HepG2 (cell line): Measurements from ENCODE around the gene TXNL4B. TPM values are rescaled to one million over a fixed set of nuclear protein-coding genes. Genes with fewer than 3 reads are reported as not detected.
A peak's percentile ranks its signal among the peaks of the same experiment; 100 is the strongest.

ENCODE experiments used
- CTCF ChIP-seq: sonication (generic); formaldehyde crosslinking; IDR thresholded peaks from 2 replicates; pipeline ENCODE4 v1.5.0; 2020; ENCODE audit warnings: mild to moderate bottlenecking, missing genetic modification reagents, moderate library complexity
- ERF ChIP-seq: IDR thresholded peaks from 2 replicates; pipeline ENCODE4 v1.6.1; 2018; ENCODE audit warnings: missing biosample characterization, missing genetic modification reagents
- GATAD2A ChIP-seq: IDR thresholded peaks from 2 replicates; pipeline ENCODE4 v1.6.1; 2016
- HMGXB3 ChIP-seq: sonication (generic); formaldehyde crosslinking; IDR thresholded peaks from 2 replicates; pipeline ENCODE4 v1.4.0; 2020; ENCODE audit warnings: missing genetic modification reagents, borderline replicate concordance
- IKZF5 ChIP-seq: IDR thresholded peaks from 2 replicates; pipeline ENCODE4 v1.6.1; 2018; ENCODE audit warnings: missing genetic modification reagents, mild to moderate bottlenecking, missing compliant biosample characterization
- KAT8 ChIP-seq: IDR thresholded peaks from 2 replicates; pipeline ENCODE4 v1.6.1; 2016; ENCODE audit warnings: missing genetic modification reagents, missing compliant biosample characterization
- KLF16 ChIP-seq, 2 experiments: sonication (generic) in 1 of 2; formaldehyde crosslinking in 1 of 2; IDR thresholded peaks; 2 replicates each; pipeline versions ENCODE4 v1.6.1 to v1.8.0; 2016 to 2023; ENCODE audit warnings: missing genetic modification reagents in 2 of 2, missing compliant biosample characterization in 1 of 2
- MAFF ChIP-seq: IDR thresholded peaks from 2 replicates; pipeline ENCODE4 v1.6.1; 2011; ENCODE audit warnings: low read depth, low read length, improper control_type of control experiment
- MIXL1 ChIP-seq: IDR thresholded peaks from 2 replicates; pipeline ENCODE4 v1.6.1; 2016
- POLR2G ChIP-seq: fragments of 200-400 bp; formaldehyde crosslinking; IDR thresholded peaks from 2 replicates; pipeline ENCODE4 v1.6.1; 2018; ENCODE audit warnings: mild to moderate bottlenecking, low read depth, low read length, moderate library complexity
- SAP130 ChIP-seq: IDR thresholded peaks from 2 replicates; pipeline ENCODE4 v1.6.1; 2016; ENCODE audit warnings: low read depth
- SMC3 ChIP-seq: IDR thresholded peaks from 2 replicates; pipeline ENCODE4 v1.6.1; 2011; ENCODE audit warnings: low read length, improper control_type of control experiment
- SOX6 ChIP-seq, 2 experiments: fragments of 450-650 bp in 1 of 2; sonication (generic) in 1 of 2; formaldehyde crosslinking in 1 of 2; IDR thresholded peaks; 2 replicates each; pipeline versions ENCODE4 v1.4.0 to v1.6.1; 2017 to 2020; ENCODE audit warnings: antibody characterized with exemption in 1 of 2, mild to moderate bottlenecking in 1 of 2, missing genetic modification reagents in 1 of 2
- THAP11 ChIP-seq: IDR thresholded peaks from 2 replicates; pipeline ENCODE4 v1.6.1; 2016; ENCODE audit warnings: missing biosample characterization, missing genetic modification reagents
- ZBED4 ChIP-seq: sonication (generic); formaldehyde crosslinking; IDR thresholded peaks from 2 replicates; pipeline ENCODE4 v1.4.0; 2020; ENCODE audit warnings: missing genetic modification reagents, borderline replicate concordance
- ZMYM2 ChIP-seq: sonication (generic); formaldehyde crosslinking; IDR thresholded peaks from 2 replicates; pipeline ENCODE4 v1.8.0; 2022; ENCODE audit warnings: mild to moderate bottlenecking, missing genetic modification reagents
- ZNF44 ChIP-seq: sonication (generic); formaldehyde crosslinking; IDR thresholded peaks from 2 replicates; pipeline ENCODE4 v1.5.1; 2020; ENCODE audit warnings: mild to moderate bottlenecking, missing genetic modification reagents
- ZNF7 ChIP-seq: IDR thresholded peaks from 2 replicates; pipeline ENCODE4 v1.6.1; 2016; ENCODE audit warnings: missing biosample characterization, missing genetic modification reagents
- ZNF709 ChIP-seq: sonication (generic); formaldehyde crosslinking; IDR thresholded peaks from 2 replicates; pipeline ENCODE4 v1.5.0; 2020; ENCODE audit warnings: mild to moderate bottlenecking, missing genetic modification reagents
- ZSCAN21 ChIP-seq: sonication (generic); formaldehyde crosslinking; IDR thresholded peaks from 2 replicates; pipeline ENCODE4 v1.8.0; 2022; ENCODE audit warnings: mild to moderate bottlenecking, missing genetic modification reagents, moderate library complexity, borderline replicate concordance
- polyA plus RNA-seq, 8 experiments: library from polyadenylated mRNA; depleted of rRNA in 3 of 8; stranded (reverse) in 7 of 8; unstranded in 1 of 8; fragments of >200 nt; fragmentation: Illumina TruSeq in 4 of 8; extraction: Trizol in 4 of 8; gene quantifications; 2 replicates each; pipeline versions ENCODE4 v1.2.1 to v1.2.3, GENCODE V29; 2011 to 2016; ENCODE audit warnings: low read depth in 4 of 8, missing spikeins in 1 of 8, mixed read lengths in 1 of 8; ENCODE audit not compliant: insufficient read depth in 1 of 8
- total RNA-seq, 5 experiments: library from RNA; depleted of rRNA; stranded (reverse); fragments of >200 nt; fragmentation: Illumina TruSeq; extraction: Trizol; gene quantifications; 2 replicates each; pipeline ENCODE4 v1.2.3, GENCODE V29; 2016; ENCODE audit warnings: low read depth in 1 of 5

TXNL4B gene
- total and polyA plus RNA-seq, 2 of the 13 experiments (the other 11 are each of a cell fraction or from before 2014, with no cell fraction given) = 17.4 to 18.3 TPM

- TF ChIP-seq IKZF5 (peak; percentile 55; the same call in 1 of the 2 replicates), GATAD2A (CRISPR knock-in tag) (peak; percentile 55; the same call in 1 of the 2 replicates), SMC3 (peak; percentile 94), ZSCAN21 (CRISPR knock-in tag) (no peak), KLF16 (CRISPR knock-in tag; IDR thresholded peaks at IDR 0.05) (peak in 1 of 2 experiments; percentile 68; a peak in 1 of 4 replicates), ZNF7 (CRISPR knock-in tag) (peak; percentile 75), SAP130 (CRISPR knock-in tag) (0 out of 2 replicates have a peak, but pooled peaks have one; percentile 21), ZBED4 (CRISPR knock-in tag) (0 out of 2 replicates have a peak, but pooled peaks have one; percentile 76), ZMYM2 (CRISPR knock-in tag) (no peak), CTCF (CRISPR knock-in tag) (peak; percentile 85), THAP11 (0 out of 2 replicates have a peak, but pooled peaks have one; percentile 23), SOX6 (IDR thresholded peaks at IDR 0.05) (no peak), SOX6 (CRISPR knock-in tag; IDR thresholded peaks at IDR 0.05) (0 out of 2 replicates have a peak, but pooled peaks have one; percentile 1), ZNF709 (CRISPR knock-in tag) (no peak), POLR2G (peak; percentile 37; the same call in 1 of the 2 replicates), KAT8 (CRISPR knock-in tag) (0 out of 2 replicates have a peak, but pooled peaks have one; percentile 21), HMGXB3 (CRISPR knock-in tag) (0 out of 2 replicates have a peak, but pooled peaks have one; percentile 19), ERF (CRISPR knock-in tag) (peak; percentile 45; the same call in 1 of the 2 replicates), MAFF (no peak), MIXL1 (CRISPR knock-in tag) (peak; percentile 71; the same call in 1 of the 2 replicates), ZNF44 (no peak)
Measured at GRCh38 chr16:72066747-72067146, 26.7 kb downstream of the TXNL4B start (continued).
